Stimulated activated naive CD8-positive, alpha-beta T cell treated with anti-CD3 and anti-CD28 coated beads, Interleukin-15, Interleukin-2, amounts not matched to agents 100 U/mL and 50 U/mL, for 24 hours (primary cell): ENCODE data around the gene VPS26C.
"Not testable (repeated sequence)": the region's sequence is repeated elsewhere in the genome, so short reads cannot be mapped to it uniquely, and the experiment has no call there.

Experiments used
- ATAC-seq: fragments of 150-1000 bp; cut with Tn5 transposase; one replicate; pipeline ENCODE4 v1.10.0; 2021
- DNase-seq: peaks from one replicate; pipeline ENCODE4 v3.0.0; 2021

VPS26C gene

DNA sequence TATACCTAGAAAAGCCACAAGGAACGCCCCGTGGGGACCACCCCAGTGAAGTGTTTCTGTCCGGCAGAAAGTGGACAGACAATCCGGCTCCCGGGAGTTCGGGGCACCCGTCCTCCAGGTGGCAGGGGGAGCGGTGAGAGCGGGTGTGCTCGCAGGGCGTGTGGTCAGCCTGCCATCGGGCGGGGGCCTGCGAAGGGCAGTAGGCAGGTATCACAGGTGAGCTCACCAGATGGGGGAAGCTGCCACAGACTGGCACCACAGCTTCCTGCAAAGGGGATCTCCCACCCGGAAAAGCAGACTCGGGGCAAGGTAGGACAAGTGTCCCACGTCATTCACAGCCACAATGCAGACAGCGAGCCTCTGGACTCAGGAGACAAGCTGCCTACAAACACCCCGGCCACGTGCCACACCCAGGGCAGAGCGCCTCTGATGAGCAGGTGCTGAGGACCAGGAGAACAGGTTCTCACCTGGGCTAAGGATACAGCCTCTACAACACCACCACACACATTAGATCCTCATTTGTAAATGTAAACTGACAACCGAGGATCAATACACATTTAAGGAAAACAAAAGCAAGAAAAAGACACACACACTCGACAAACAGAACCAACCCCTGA lies 36.4 kb downstream of the VPS26C start:
- ATAC-seq (no peak), DNase-seq (no peak)

DNA sequence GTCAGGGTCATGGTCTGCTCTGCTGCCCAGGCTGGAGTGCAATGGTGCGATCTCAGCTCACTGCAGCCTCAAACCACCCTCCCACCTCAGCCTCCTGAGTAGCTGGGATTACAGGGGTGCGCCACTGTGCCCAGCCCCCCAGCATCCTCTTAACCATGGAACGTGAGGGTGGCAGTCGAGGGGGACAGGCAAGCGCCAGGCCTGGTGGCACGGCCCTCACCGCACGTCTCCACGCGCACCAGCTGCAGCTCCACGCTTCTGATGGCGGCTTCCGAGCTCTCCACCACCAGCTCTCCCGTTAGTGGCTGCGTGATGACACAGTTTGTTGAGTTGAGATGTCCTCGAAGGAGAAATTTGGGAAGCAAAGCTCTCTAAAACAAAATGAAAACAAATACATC lies 39.1 kb downstream of the VPS26C start:
- ATAC-seq (no peak), DNase-seq (no peak)

DNA sequence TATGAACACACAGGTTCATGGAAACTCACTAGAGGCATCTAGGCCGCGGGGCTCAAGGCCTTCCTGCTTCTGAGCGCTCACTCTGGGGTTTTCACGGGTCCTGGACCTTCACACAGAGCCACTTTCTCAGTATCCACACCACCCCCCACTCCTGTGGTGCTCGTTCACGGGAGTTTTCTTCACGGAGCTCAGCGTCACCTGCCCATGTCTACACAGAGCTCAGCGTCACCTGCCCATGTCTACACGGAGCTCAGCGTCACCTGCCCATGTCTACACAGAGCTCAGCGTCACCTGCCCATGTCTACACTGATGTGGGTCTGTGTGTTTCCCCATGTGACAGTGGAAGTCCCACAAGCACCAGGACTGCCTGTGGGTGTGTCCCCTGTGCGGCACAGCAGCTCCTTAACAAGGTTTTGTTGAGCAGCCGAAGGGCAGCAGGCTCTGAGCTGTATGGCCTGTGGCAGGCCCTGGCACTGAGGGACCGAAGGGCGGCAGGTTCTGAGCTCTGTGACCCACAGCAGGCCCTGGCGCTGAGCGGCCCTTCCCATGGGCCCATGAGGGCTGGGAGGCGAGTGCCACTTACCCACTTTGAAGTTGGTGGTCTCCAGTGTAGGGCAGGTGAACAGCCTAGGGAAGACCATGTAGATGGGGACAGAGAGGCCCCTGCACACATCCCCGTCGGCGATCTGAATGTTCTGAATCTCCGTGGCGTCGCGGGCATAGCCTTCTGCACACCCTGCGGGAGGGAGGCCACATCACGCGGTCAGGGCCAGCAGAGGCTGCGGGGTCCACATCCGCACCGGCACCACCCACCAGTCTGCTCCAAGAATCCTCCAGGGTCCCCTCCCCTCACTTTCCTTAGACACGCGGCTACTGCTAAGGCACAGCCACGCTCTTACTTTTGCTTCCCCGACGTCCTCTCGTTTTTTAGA lies 39.8 kb downstream of the VPS26C start:
- no peak for ATAC-seq
- no peak for DNase-seq

DNA sequence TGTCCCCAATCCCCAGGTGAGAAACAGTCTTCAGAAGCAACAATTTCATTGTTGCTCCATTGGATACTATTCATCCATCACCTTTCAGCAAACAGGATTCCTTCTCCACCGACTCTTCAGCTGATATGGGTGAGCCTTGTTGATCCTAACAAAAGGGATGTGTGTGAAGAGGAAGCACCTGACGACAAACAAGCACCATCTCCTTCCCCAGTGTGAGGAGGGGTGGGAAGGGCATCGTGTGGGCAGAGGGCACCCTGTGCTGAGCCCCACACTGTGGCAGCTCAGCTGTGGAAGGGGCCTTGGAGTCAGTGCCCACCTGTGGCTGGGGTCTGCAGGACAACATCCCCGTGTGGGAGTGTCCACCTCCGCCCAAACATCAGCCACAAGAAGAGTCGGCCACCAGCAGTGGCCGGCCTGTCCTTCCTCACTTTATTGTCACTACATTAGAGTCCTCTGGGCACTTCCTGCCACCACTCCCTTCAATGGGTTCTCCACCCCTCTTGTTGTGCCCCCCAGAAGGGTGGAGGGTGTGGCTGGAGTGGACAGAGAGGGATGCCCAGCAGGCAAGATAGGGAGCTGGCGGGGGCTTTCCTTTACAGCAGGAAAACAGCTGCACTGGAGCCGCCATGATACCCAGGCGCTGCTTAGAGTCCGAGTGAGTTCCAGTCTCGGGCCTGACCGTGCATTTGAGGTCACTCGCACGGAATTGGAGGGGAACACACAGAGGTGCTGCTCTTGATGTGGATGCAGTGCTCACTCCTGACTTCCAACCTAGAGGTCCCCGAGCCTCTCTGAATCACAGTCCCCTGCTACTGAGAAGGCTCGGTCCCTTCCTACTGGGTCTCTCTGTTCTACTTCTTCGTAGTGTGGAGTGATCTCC lies 40.9 kb downstream of the VPS26C start:
- ATAC-seq = no peak

DNA sequence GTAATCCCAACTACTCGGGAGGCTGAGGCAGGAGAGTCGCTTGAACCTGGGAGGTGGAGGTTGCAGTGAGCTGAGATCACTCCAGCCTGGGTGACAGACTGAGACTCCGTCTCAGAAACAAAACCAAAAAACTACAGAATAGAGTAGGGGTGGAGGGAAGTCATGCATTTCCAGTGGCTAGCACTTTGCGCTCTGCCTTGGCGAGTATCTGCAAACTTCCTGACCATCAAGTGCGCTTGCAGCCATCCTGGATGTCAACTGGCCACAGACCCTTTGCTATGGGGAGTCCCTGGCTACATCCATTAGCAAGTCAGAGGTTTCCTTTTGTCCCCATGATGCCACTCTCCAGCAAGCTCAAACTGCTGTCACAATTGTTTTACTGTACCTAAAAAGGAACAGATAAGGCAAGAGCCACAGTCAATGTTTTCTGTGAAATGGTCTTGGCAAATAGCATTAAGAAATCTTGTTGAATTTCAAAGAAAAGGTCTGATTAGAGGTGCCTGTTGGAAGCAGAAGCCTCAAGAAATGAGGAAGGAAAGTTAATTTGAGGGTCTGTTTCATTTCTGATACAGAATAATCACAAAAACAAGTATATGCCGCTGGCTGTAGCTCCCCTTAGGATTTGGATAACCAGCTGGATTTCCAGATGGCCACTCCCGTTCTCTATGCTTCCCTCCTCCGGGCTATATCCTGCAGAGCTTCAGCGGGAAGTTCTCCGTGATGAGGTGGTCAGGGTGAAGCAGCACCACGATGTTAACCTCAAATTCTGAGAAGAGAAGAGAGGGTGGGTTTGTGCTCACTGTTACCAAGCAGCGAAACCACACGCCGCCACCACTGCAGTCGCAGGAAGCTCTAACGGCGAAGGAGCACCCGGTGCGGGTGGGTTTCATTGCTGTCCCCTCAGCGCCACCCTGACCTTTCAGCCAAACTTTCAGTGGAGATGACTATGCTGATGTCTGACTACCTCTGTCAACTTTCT lies 42.0 kb downstream of the VPS26C start:
- DNase-seq (peak; percentile 77), ATAC-seq (peak; percentile 70)

More for the DNA sequence above, 40.9 kb downstream of the VPS26C start:
- no peak for DNase-seq

DNA sequence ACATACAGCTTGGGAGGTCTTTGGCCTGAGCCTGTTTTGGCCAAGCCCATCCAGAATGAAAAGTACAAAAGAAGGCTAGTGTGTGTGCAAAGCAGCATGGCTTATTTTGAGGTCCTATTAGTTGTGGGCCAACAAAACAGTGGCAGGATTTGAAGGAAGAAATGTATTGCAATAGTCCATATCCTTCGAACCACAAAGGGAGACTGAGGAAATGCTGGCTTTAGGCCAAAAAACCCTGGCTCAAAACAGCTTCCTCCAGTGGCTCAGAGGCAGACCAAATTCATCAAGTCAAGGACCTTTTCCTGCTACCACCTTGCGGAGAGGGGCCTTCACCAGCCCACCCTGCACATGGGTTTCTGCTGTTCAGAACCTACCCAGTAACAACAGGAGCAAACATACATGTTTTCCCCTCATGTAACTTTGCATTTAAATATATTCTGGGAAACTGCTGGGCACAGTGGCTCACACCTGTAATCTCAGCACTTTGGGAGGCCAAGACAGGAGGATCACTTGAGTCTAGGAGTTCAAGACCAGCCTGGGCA lies 43.3 kb downstream of the VPS26C start:
- DNase-seq (no peak), ATAC-seq (no peak)

DNA sequence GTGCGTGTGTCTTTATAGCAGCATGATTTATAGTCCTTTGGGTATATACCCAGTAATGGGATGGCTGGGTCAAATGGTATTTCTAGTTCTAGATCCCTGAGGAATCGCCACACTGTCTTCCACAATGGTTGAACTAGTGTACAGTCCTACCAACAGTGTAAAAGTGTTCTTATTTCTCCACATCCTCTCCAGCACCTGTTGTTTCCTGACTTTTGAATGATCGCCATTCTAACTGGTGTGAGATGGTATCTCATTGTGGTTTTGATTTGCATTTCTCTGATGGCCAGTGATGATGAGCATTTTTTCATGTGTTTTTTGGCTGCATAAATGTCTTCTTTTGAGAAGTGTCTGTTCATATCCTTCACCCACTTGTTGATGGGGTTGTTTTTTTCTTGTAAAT lies 44.9 kb downstream of the VPS26C start:
- not testable (repeated sequence) for ATAC-seq, DNase-seq

DNA sequence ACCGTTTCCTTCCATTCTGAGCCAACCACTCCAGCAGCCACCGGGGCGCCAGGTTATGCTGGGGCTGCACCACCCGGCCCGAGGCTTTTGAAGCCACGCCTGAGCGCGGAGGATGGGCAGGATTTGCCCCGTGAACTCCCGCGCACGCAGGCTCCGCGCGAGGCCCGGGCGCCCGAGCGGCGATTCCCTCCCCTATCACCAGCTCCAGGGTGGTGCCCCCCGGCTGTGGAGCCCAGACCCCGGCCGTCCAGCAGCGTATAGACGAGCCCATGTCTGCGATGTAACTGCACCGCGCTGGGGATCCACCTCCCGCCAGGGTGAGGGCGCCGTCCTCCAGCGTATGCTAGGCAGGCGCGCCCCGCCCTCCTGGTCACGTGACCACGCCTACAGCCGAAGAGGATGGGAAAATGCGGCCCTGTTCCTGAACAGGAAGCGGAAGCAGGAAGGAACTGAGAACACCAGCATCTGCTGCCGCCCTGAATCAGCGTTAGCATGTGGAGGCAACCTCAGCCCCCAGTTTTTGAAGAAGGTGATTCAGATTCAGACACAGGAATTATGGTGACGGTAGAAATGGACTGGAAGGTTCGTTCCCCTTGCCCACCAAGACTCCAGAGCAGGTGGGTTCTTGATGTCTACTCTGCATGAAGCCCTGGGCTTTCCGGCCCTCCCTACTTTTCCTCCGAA lies 46.0 kb downstream of the VPS26C start:
- DNase-seq (peak; percentile 98), ATAC-seq (peak; percentile 89)

DNA sequence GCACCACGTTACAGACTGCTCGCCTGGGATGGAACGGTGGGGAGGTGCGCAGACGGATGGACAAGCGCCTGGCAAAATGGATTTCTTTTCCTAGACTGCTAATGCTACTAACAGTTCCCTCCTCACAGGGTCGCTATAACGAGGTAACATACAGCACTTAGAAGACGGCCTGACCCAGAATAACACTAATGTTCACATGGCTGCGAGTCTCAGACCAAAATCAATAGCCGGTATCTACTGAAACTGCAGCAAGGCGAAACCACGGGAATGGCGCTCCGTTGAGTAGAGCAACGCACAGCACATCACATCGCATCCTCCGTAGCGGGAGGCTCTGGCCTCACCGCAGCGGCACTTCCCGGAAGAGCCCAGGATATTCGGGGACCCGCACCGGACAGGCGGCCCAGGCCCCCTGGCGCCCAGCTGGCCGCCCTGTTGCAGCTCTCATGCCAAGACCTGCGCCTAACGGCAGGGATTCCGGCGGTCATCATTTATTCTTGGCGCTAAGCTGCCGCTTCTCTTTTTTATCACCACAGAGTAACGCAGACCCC lies 46.6 kb downstream of the VPS26C start:
- peak; percentile 44 for DNase-seq
- peak; percentile 15 for ATAC-seq

DNA sequence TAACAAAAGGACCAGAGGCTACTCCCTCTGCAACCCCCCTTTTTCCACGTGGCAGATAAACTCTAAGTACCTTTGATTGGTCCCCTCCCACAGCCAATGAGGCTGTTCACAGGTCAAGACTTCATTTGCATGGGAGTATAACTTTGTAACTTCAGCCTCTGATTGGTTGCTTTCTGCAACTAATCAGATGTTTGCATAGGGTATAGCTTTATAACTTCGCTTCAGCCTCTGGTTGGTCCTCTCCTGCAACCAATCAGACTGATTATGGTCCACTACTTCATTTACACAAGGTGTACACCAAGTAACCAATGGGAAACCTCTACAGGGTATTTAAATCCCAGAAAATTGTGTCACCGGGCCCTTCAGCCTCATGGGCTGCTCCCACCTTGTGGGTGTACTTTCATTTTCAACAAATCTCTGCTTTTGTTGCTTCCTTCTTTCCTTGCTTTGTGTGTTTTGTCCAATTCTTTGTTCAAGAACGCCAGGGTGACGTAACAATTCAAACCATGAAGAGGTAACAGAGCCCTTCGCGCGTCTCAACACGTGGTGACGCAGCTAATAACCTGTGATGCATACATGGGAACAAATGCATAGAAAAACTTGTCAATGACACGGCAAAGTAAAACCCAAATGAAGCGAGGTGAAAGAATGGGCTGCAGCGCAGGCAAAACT lies 47.2 kb downstream of the VPS26C start:
- DNase-seq = no peak
- no peak for ATAC-seq

DNA sequence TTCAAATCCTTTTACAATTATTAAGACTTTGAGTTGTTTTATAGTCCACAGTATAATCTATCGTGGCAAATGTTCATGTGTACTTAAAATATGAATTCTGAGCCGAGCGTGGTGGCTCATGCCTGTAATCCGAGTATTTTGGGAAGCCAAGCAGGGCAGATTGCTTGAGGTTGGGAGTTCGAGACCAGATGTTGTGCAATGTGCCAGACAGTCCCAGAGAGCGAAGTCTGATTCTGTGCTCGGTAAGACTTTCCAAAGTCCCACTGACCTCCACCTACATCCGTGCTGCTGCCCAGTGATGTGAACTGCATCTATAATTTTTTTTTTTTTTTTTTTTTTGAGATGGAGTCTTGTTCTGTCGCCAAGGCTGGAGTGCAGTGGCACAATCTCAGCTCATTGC lies 52.2 kb downstream of the VPS26C start:
- DNase-seq = no peak
- no peak for ATAC-seq

DNA sequence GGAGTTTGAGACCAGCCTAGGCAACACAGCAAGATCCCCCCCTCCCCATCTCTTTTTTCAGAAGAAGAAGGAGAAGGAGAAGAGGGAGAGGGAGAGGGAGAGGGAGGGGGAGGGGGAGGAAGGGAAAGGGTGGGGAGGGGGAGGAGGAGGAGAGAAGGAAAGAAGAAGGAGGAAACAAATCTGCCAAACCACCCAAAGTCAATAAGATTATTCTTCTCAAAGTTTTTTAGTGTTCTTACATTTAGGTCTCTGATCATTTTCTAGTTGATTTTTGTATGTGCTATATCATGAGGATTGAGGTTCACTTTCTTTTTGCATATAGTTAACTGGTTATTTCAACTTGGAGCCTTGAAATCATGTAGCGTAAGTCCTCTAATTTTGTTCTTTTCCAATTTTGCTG lies 56.3 kb downstream of the VPS26C start:
- ATAC-seq (no peak), DNase-seq (no peak)

DNA sequence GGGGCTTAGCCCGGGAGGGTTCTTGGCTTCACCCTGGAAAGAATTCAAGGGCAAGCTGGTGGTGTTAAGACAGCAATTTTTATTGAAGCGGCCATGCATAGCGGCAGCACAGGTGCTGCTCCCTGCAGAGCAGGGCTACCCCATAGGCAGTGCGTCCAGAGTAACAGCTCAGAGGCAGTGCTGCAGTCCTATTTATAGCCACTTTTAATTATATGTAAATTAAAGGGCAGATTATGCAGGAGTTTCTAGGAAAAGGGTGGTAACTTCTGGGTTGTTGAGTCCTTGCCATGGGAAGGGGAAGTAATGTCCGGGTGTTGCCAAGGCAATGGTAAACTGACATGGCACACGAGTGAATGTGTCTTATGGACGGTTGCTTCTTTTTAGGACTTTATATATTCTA lies 57.0 kb downstream of the VPS26C start:
- ATAC-seq (no peak), DNase-seq (no peak)

DNA sequence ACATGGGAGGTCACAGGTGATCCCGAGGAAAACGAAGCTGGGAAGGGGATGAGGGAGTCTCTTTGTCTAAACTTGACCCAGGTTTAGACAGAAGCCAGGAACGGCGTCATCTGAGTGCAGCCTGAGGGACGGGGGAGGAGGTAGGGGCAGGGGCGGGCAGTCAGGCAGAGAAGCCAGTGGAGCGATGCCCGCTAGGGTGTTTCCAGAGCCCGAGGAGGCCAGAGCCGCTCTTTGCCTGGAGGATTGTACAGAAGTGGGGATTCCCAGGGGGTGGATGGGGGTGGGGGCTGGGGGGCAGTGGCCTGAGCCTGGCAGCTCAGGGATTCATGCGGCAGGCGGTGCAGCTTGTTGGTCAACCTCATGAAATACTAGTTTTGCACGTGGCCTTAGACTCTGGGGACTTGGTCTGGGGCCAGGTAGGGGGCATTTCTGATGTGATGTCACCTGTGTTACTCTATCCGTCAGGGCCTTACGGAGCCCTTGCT lies 58.4 kb downstream of the VPS26C start:
- ATAC-seq (peak; percentile 15), DNase-seq (no peak)

DNA sequence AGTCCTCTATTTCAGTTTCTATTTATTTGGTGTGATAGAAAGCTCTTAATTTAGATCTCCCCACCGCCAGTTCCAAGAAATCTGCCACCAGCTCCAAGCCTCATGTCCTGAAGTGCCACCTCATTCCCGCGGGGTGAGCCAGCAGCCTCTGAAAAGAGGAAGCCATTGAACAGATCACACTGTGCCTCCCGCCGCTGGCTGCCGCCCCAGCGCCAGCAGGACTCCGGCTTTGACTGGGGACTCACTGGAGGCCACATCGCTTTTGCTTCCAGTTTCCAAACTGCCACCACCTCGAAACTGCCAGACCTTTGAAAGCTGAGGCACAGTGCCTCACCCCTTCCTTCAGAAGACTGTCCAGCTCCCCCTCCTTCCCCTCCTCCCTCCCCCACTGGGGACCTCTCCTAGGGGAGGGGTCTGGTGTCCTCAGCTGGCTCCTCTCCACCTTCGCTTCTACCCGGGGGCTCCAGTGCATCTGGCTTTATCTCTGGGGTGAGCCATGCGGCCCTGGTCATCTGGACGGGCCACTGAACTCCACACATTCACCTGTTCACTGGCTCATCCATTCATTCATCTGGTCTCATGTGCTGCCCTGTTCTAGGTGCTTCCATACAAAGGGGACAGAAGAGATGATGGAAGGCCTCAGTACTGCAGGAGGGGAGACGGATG lies 58.9 kb downstream of the VPS26C start:
- peak; percentile 72 for ATAC-seq
- DNase-seq = peak; percentile 53

DNA sequence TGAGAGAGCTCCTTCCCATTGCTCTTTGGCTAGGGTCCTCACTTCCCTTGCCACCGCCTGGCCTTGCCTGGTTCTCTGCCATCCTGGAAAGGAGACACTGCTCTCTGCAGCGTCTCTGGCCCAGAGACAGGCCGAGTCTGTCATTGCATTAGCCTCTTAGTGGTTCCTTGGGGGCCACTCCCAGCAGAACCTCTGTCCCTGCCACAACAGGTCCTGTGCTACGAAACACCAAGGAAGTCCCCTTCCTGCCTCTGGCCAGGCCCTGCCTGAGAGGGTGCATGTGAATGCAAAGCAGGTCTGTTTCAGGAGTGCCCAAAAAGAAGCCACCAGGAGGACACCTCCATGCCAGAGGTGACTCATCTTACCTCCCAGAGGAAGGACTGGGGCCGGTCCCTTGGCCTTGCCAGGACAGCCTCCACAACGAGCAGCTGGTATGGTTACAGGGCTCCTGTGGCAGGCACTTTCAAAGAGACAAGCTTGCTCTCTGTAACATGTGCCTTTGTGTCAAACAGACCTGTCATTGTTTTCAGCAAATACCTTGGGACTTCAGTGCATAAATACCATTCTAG lies 59.6 kb downstream of the VPS26C start:
- DNase-seq (peak; percentile 32), ATAC-seq (peak; percentile 66)

DNA sequence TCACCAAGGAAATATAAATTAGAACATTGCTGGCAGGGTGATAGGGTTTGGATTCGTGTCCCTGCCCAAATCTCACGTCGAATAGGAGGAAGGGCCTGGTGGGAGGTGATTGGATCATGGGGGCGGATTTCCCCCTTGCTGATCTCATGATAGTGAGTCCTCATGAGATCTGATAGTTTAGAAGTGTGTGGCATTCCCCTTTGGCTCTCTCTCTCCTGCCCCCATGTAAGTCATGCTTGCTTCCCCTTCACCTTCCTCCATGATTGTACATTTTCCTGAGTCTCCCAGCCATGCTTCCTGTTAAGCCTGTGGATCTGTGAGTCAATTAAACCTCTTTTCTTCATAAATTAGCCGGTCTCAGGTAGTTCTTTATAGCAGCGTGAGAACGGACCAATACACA lies 60.6 kb downstream of the VPS26C start:
- ATAC-seq = no peak
- no peak for DNase-seq

DNA sequence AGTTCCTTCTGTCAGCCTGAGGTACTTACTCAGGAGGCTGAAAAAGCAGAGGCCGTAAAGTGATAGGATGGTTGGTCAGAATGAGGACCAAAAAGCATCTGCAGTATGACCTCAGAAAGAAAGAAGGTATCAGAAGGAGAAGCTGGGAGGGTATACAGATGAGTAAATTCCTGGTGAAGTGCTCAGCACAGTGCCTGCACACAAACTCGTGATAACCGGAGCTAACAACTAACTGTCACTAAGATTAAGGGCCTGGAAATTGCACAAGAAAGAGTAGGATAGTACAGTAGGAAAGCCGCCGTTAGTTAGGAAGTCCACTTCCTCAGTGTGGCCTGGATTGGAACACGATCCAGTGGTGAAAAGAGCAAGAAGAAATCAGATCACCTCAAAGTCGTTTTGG lies 62.6 kb downstream of the VPS26C start:
- DNase-seq (no peak), ATAC-seq (no peak)
